GM21576 (cell line): ENCODE results near the gene SIRT2.

ENCODE experiments used
- ATAC-seq: cut with Tn5 transposase; IDR thresholded peaks from one replicate; pipeline ENCODE4 v1.9.1; 2021; ENCODE audit warnings: mild to moderate bottlenecking, moderate library complexity; ENCODE audit not compliant: unreplicated experiment

The SIRT2 gene

DNA sequence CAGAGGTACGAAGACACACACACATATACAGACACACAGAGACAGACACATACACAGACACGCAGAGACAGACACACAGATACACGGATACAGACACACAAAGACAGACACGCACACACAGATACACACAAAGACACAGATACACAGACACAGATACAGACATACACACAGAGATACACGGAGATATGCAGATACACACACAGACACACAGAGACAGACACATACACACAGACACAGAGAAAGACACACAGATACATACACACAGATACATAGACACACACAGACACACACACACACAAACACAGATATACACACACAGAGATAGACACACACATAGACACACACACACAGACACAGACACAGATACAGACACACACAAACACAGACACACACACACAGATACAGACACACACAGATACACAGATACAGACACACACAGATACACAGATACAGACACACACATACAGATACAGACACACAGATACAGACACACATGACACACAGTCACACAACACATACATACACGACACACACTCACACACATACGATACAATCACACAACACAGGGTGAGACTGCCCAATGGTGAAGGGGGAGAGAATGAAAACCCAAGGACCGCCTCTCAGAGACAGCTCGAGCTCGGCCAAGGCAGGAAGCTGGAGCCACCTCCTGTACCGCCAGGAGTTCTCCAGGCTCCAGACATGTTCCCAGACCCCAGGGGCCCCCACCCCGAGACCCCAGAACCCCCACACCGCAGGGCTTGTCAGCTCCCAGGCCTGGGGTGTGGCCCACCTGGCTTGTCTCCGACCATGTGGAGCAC lies 21.4 kb upstream of the SIRT2 start:
- no peak for ATAC-seq

- ATAC-seq = no peak
These were observed 20.6 kb upstream of the SIRT2 start for GRCh38 chr19:38919837-38920601.

DNA sequence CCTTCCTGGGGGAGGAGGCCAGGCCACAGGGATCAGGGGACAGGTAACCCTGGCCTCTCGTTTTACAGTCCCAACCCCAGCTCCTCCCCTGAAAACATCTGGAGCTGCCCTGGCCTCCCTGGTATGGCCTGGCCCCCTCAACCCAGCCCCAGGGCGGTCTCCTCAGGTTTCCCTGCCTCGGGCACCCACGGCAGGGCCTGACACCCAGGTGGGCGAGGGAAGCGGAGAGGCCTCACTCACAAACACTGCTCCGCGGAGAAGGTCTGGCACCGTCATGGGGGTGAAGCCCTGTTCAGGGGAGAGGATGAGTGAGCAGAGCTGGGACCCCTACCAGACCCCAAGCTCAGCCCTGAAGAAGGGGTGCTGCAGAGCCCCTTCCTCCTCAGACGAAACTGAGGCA lies 19.1 kb upstream of the SIRT2 start:
- ATAC-seq = no peak

DNA sequence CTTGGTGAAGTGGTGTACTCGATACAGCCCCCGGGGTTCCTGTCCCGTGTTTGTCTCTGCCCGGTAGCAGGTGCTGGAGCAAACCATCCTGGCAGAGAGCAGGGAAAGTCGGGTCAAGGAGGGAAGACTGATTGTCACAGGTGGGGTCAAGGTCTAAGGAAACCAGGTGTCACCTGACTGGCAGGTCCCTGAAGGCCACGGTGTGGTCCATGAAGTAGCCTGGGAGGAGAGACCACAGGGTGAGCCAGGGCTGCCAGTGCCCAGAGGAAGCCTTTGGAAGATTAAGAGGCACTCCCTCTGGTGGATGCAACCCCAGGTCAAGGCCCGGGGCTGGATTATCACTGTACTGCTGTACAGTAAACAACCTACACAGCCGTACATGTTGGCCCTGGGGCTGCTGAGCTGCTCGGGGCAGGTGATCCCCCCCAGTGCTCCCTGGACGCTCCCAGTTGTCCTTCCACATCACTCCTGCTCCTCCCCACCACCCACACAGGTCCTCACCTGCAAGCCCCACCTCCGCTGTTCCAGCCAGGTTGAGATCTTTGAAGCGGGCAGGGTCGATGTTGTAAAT lies 18.6 kb upstream of the SIRT2 start:
- no peak for ATAC-seq

GRCh38 chr19:38917516-38917915 lies 18.1 kb upstream of the SIRT2 start:
- no peak for ATAC-seq

DNA sequence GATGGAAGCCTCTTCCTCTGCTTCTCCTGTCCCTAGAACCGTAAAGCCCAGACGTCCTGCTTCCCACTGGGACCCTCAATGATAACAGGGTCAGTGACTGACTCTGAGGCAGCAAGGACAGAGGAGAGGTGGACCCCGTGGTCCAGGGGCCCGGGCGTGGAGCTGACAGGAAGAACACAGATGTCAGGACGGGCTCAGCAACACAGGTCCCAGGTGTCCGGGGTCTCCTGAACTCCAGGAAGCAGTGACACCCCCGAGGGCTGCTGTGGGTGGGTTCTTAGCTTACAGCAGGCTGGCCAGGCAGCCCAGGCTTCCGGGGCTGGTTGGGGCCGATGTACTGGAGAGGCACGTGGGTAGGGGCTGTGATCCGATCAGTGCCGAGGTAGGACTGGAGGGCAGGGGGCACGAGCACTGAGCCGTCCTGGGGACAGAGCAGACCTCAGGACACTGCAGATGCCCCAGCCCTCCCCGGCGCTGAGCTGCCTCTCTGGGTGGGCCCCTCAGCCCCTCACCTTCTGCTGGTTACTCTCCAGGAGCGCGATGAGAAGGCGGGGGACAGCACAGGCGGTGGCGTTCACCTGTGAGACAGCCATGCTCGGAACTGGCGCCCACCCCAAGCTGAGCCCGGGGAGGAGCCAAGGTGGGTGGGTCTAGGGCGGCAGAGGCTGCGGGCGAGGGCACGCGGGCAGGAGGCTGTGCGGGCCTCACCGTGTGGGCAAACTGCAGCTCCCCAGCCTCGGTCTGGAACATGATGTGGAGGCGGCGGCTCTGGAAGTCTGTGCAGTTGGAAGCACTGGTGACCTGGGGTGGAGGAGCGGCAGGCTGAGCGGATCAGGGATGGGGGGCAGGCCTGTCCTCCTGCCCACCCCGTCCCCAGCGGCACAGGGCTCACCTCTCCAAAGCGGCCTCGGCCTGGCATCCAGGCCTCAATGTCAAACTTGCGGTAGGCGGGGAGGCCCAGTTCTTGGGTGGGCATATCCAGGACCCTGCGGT lies 16.2 kb upstream of the SIRT2 start:
- ATAC-seq = no peak

DNA sequence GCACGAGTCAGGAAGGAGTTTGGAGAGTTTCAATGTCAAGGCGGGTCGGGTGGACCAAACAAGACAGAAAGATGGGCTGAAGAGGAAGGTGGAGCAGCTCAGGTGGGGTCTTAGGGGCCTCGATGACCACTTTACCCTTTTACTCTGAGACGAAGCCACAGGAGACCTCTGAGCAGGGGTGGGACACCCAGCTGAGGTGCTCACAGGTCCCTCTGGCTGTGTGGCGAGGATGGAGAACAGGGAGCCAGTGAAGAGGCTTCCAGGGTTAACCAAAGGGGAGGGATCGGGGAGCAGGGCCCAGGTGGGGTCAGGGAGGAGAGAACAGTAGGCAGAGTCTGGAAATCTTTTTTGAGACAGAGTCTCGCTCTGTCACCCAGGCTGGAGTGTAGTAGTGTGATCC lies 14.5 kb upstream of the SIRT2 start:
- ATAC-seq = no peak

- no peak for ATAC-seq
These were observed 13.4 kb upstream of the SIRT2 start for GRCh38 chr19:38912600-38913514.

DNA sequence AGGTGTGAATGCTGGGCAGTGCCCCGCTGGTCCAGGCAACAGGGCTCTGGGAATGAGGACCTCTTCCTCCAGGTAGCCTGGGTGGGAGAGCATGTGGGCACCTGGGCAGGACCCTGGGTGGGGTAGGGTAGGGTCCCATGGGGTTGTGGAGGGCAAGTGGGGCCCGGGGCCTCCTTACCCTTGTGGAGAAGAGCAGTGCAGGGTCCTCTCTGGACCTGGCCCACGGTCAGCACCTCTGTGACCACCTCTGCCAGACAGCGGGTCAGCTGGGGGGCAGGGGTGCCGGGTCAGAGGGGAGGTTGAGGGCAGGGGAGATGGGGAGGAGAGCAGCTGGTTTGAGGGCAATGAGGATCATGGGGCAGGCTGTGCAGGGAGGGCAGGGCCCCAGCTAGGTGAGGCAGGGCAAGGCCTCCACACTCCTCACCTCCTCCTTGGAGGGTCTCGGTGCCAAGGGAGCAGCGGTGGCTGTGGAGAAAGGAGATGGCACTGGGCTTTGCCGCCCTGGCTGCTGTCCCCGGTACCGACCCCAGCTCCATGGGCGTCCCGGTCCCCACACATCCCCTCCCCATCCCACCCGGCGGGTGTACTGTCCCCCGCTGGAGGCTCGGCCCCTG lies 12.1 kb upstream of the SIRT2 start:
- ATAC-seq = no peak

GRCh38 chr19:38910488-38910887 lies 11.1 kb upstream of the SIRT2 start:
- ATAC-seq = no peak

GRCh38 chr19:38908911-38909310 lies 9.5 kb upstream of the SIRT2 start:
- no peak for ATAC-seq

DNA sequence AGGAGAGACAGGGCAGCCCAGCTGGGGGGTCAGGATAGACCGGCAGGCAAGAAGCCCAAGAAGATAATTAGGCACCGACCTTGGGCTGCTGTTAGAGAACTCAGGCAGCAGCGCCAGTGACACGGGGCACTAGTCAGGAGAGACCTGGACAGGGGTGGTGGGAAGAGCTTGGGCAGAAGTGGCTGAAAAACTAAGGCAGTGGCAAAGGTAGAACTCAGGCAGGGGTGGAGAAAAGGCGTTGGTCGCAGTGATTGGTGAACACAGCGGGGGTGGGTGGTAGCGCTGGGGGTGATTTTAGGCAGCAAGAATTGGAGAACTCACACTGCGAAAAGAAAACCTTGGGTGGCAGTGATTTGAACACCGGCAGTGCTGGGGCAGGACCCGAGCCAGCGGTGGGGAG lies 8.3 kb upstream of the SIRT2 start:
- ATAC-seq = no peak

DNA sequence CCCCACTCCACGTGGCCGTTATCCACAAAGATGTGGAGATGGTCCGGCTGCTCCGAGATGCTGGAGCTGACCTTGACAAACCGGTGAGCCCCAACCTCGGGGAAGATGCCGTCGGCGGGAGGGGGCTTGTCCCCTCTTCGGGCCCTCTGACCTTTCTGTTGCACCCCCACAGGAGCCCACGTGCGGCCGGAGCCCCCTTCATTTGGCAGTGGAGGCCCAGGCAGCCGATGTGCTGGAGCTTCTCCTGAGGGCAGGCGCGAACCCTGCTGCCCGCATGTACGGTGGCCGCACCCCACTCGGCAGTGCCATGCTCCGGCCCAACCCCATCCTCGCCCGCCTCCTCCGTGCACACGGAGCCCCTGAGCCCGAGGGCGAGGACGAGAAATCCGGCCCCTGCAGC lies 7.8 kb upstream of the SIRT2 start:
- ATAC-seq = no peak

- no peak for ATAC-seq
These were observed 6.2 kb upstream of the SIRT2 start for GRCh38 chr19:38905620-38906019.

DNA sequence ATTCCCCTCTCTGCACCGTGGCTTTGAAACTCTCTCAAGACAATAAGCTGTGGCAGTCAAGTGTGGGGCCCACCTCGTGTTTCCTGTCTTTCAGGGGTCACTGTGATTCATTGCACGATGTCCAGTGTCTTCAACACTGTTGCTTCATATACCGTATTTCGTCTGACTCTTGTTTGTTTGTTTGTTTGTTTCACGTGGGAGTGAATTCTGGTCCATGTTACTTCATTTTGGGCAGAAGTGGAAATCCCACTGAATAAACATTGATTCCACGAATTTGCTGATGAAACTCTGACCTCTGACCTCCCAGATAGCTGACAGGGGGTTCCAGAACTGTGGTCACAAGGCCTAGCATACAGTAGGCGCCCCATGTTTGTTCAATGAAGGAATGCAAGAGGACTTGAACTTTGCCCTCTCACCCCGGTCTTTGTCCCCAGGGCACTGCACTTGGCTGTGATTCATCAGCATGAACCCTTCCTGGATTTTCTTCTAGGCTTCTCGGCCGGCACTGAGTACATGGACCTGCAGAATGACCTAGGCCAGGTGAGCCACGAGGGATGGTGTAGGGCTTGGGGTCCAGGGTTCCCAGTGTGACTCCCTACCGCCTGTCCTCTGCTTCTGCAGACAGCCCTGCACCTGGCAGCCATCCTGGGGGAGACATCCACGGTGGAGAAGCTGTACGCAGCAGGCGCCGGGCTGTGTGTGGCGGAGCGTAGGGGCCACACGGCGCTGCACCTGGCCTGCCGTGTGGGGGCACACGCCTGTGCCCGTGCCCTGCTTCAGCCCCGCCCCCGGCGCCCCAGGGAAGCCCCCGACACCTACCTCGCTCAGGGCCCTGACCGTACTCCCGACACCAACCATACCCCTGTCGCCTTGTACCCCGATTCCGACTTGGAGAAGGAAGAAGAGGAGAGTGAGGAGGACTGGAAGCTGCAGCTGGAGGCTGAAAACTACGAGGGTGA lies 5.4 kb upstream of the SIRT2 start:
- ATAC-seq = no peak

- ATAC-seq = no peak
These were observed 2.3 kb upstream of the SIRT2 start for GRCh38 chr19:38901683-38902082.

GRCh38 chr19:38900743-38901190 lies 1.3 kb upstream of the SIRT2 start:
- ATAC-seq = no peak

GRCh38 chr19:38900202-38900629 lies 798 bp upstream of the SIRT2 start:
- ATAC-seq = no peak
